NCI-H2107 (cell line): Measurements from ENCODE around the gene ADAMTS9.

ENCODE experiments used
- DNase-seq: peaks from one replicate; lab custom pipeline; 2025; lab: John Stamatoyannopoulos, UW

Gene ADAMTS9

GRCh38 chr3:64651741-64652241, 36.0 kb downstream of the ADAMTS9 start:
- no peak for DNase-seq

GRCh38 chr3:64651303-64651702, 36.5 kb downstream of the ADAMTS9 start:
- DNase-seq = no peak

GRCh38 chr3:64650715-64651114, 37.1 kb downstream of the ADAMTS9 start:
- DNase-seq = no peak

- no peak for DNase-seq
These were observed 37.6 kb downstream of the ADAMTS9 start for GRCh38 chr3:64650096-64650622.

- DNase-seq = no peak
These were observed 38.6 kb downstream of the ADAMTS9 start for GRCh38 chr3:64648927-64649906.

GRCh38 chr3:64647825-64648224, 40.0 kb downstream of the ADAMTS9 start:
- no peak for DNase-seq

- DNase-seq = no peak
These were observed 42.6 kb downstream of the ADAMTS9 start for GRCh38 chr3:64645243-64645642.

DNA sequence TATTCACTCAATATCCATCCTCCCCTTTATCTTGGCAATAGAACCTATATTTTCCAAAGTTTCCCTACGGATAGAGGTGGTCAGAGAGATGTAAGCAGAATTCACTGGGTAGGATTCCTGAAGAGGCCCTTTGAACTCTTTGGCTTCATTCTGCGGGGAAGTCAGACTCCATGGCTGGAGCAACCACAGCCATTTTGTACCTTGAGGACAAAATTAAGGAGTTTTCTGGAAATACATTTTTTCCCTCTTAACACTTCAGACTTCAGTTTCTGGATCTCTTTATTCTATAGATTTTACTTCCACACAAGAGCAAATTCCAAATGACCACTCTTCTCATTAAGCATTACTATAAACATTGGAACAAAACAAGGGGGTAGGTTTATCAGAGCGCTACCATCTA, 43.3 kb downstream of the ADAMTS9 start:
- DNase-seq = no peak

DNA sequence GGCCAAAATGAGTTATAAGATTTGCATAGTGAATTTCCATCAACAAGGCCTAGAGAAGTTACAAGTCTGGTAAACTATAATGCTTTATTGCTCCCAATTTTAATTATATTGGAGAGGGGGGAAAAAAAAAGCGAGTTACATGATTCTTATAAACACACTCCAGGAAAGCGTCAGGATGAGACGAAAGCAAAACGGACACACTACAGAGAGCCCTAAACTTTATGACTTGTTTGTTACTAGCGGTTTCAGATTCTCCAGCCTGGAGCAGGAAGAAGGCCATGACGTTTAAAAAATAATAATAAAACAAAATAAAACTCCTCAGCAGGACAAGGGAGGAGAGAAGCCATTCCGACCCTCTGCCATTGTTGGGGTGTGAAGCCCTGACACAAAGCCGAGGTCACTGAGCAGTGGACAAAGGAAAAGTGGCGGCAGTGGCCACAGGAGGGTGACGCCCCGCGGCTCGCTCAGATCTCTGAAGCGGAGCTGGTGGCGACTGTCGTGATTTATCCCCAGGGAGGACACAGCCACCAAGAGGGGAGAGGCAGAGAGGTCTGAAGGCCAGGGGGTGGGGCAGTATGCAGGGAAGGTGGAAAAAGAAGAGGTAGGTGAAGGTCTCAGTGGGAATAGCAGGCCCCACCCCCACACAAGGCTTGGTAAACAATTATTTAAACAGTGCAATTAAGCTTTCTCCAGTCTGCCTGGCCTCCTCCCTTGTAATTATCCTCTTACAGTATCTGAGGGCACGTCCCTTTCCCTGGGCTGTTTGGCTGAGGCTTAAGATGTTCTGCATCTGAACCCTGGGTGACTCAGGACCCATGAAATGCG, 45.3 kb downstream of the ADAMTS9 start:
- DNase-seq = no peak

- no peak for DNase-seq
These were observed 48.8 kb downstream of the ADAMTS9 start for GRCh38 chr3:64638981-64639481.

DNA sequence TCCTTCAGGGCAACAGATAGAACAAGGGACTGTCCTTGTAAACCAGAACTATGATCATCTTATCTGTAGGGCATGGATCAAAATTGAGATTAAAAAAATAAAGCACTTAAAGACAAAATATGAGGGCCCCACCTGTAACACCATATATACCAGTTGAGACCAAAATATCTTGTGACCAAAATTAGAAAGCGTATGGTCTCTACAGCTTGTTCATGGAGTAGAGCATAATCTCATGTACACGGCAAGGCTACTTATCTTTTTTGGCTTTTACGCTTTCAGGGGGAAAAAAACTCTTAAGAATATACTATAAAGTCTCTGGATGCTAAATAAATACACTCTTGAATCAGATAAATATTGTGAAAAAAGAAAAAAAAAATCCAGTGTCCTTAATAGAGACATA, 49.3 kb downstream of the ADAMTS9 start:
- no peak for DNase-seq

- no peak for DNase-seq
These were observed 53.4 kb downstream of the ADAMTS9 start for GRCh38 chr3:64634417-64634816.

DNA sequence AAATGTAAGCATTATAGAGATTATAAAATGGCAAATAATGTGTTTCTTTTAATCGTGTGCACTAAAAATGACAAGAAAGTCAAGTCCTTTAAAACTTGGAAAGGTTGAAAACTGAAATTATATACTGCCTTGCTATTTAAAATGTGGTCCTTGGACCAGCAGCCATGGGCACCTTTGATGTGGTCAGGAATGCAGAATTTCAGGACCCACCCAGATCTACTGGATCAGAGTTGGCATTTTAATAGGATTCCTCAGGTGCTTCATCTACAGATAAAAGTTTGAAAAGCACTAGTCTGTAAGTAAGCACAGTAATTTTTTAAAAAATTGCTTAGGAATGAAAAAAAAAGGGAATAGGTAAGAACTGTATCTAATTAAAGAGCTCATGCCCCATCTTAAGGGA, 55.8 kb downstream of the ADAMTS9 start:
- no peak for DNase-seq

DNA sequence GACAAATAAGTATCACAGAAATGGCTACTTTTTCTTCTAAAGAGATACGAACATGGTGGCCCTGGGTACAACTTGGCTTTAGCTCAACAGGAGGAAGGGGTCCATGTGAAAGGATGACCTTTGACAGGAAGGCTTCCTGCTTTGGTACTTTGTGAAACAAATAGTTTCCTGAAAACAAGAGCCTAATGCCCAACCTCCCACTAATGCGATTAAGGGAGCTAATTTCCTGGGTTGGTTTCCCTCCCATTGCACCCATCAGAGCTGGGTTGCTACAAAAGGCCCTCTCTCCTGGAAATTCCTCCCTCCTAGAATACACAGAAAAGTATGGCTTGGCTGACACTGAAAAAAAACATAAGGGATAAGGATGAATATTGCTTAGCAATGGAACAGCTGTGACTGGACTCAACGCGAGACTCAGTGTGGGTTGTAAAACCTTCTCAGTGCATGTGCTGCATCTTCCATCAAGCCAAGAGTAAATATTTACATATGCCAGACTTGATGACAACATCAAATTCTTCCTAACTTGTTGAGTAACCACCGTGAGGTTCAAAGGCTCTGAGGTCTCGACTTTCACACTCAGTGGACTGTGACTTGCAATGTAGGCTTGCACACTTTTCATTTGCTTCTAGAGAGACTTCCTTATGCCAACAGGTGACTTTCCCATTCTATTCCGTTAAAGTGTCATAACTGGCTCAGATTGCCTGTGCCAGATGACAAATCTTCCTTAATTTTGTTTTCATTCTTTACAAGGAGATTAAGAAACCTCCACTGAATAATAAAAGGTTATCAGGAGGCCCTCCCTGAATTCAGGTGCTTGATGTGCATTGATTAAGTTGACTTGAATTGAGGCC, 60.1 kb downstream of the ADAMTS9 start:
- DNase-seq = no peak

DNA sequence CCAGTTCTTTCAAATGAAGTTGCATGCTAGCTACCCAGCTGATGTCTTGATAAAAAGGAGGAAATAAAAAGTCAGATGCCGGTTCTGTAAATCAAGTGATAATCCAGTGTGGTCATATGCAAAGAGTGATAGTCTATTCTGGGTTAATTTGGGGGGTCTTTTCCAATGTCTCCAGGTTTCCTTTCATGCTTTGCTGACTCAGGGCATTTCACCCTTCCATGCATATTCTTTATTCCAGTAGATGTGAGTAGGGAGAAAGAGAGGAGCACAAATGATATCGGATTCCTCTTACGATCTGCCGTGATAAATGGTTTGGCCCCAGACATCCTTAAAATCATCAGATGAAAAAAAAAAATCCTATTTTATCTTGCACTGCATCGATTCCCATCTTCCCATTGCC, 60.8 kb downstream of the ADAMTS9 start:
- no peak for DNase-seq

GRCh38 chr3:64625381-64625780, 62.4 kb downstream of the ADAMTS9 start:
- no peak for DNase-seq

DNA sequence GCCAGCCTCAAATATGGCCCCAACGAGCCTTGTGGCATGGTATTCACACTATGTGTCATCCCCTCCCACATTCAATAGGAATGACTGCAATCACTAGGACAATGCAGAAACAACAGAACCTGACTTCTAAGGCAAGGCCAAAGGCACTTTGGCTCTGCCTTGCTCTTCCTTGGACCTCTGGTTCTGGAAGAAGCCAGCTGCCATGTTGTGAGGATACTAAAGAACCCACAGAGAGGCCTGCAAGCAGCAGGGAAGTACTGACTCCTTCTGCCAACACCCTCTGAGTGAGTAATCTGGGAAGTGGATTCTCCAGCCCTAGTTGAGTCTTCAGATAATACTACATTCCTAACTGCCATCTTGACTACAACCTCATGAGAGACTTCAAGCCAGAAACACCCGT, 64.7 kb downstream of the ADAMTS9 start:
- DNase-seq = no peak

DNA sequence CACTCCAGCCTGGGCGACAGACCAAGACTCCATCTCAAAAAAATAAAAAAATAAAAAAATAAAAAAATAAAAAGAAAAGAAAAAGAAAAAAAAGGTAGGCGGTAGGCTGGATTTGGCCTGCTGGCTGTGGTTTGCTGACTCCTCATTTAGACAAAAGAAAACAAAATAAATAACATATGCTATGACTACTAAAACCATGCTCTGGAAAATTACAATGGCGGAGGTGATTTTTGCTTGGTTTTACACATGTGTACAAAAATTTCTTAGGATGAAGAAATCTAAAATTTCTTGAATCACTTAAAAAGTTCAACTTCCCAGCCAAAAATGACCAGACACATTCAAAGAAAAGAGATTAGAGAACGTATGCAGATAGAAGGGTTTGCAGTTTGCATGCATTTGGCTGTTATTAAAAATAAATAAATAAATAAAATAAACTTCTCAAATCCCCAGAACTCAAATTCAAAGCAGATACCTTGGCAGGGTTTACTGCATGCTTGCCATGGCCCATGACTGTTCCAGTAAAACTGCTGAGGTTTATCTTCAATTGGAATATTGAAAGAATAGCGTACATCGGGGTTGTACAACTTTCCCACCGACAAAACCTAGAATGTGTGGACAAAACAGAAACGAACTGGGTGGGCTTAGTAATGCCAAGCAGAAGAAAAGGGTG, 65.9 kb downstream of the ADAMTS9 start:
- no peak for DNase-seq

DNA sequence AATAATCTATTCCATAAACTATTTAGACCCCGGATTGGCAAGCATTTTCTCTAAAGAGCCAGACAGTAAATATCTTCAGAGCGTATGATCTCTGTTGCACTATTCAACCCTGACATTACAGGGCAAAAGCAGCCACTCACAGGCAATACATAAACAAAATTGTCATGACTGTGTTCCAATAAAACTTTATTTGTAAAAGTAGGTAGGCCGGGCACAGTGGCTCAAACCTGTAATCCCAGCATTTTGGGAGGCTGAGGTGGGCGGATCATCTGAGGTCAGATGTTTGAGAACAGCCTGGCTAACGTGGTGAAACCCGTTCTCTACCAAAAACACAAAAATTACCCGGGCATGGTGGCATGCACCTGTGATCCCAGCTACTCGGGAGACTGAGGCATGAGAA, 66.5 kb downstream of the ADAMTS9 start:
- no peak for DNase-seq

- DNase-seq = no peak
These were observed 67.8 kb downstream of the ADAMTS9 start for GRCh38 chr3:64620020-64620419.

GRCh38 chr3:64619216-64619615, 68.6 kb downstream of the ADAMTS9 start:
- DNase-seq = no peak
